K562 (cell line): ENCODE results near the gene TMEM245. TPM values are rescaled to one million over a fixed set of nuclear protein-coding genes. Genes with fewer than 3 reads are reported as not detected.
A peak's percentile ranks its signal among the peaks of the same experiment; 100 is the strongest.

Source experiments
- ATAC-seq: fragments of 200-7000 bp; cut with Tn5 transposase; 3 replicates; pipeline ENCODE4 v1.9.1; 2020; ENCODE audit warnings: moderate library complexity
- BruUV-seq: library from RNA; stranded (reverse); fragments of 400-500 nt; replicated peaks from 2 replicates; lab custom pipeline; 2021; lab: Mats Ljungman, UMichigan
- CTCF ChIA-PET: fragments of 300-600 bp; formaldehyde crosslinking; extraction: SDS; loops from one replicate; lab custom pipeline; 2021; ENCODE audit warnings: low intra/inter-chr PET ratio; lab: Yijun Ruan, JAX
- POLR2A ChIA-PET: fragments of 300-600, 350-650 bp; sonication (Branson Sonifier 250); formaldehyde crosslinking; extraction: SDS; loops from one replicate; lab custom pipeline; 2021; ENCODE audit warnings: antibody characterized with exemption, inconsistent platforms; lab: Yijun Ruan, JAX
- DNase-seq, 4 experiments: peaks; one replicate each; pipeline versions ENCODE4 v3.0.0 to v3.0.0-alpha.2; 2011 to 2018; ENCODE audit warnings: low spot score in 3 of 4, mixed read lengths in 3 of 4; ENCODE audit errors: extremely low read depth in 1 of 4
- FAIRE-seq: peaks from 2 replicates; lab custom pipeline; 2011; peaks lifted over from hg19 to GRCh38; lab: Jason Lieb, UNC
- H2AFZ ChIP-seq: 2 replicates; pipeline ENCODE4 v1.6.0; 2011; ENCODE audit warnings: low read depth, low read length, control low read depth, inconsistent platforms
- H3K27ac ChIP-seq: fragments of 200-600 bp; 3 replicates; pipeline ENCODE4 v1.8.0; 2011; ENCODE audit warnings: low read depth, mild to moderate bottlenecking, control low read depth, inconsistent platforms, low read length, moderate library complexity, mixed read lengths; ENCODE audit errors: extremely low read depth
- H3K27me3 ChIP-seq, 2 experiments: fragments of 300-600 bp in 1 of 2; 2 replicates in 1 of 2; 3 replicates in 1 of 2; pipeline versions ENCODE4 v1.6.0 to v1.8.0; 2011; ENCODE audit warnings: inconsistent platforms in 2 of 2, low read length in 2 of 2, mild to moderate bottlenecking in 1 of 2, mixed read lengths in 1 of 2, moderate library complexity in 1 of 2; ENCODE audit not compliant: control insufficient read depth in 2 of 2, insufficient read depth in 2 of 2
- H3K36me3 ChIP-seq: fragments of 300-600 bp; 3 replicates; pipeline ENCODE4 v1.8.0; 2011; ENCODE audit warnings: mild to moderate bottlenecking, low read length, inconsistent platforms; ENCODE audit not compliant: control insufficient read depth, insufficient read depth
- H3K4me1 ChIP-seq, 2 experiments: fragments of 200-600 bp in 1 of 2; replicated peaks in 1 of 2; 2 replicates in 1 of 2; 3 replicates in 1 of 2; pipeline versions ENCODE4 v1.5.1 to v1.8.0; 2011; ENCODE audit warnings: inconsistent platforms in 2 of 2, low read length in 2 of 2, mild to moderate bottlenecking in 1 of 2, mixed read lengths in 1 of 2, moderate library complexity in 1 of 2; ENCODE audit not compliant: control insufficient read depth in 2 of 2, insufficient read depth in 2 of 2
- H3K4me2 ChIP-seq: 2 replicates; pipeline ENCODE4 v1.6.1; 2011; ENCODE audit warnings: low read length, control low read depth, inconsistent platforms, mixed read lengths; ENCODE audit not compliant: insufficient read depth
- H3K4me3 ChIP-seq: fragments of 200-600 bp; sonication (generic), shearing (Covaris generic); 2 replicates; pipeline ENCODE4 v1.5.1; 2016; ENCODE audit warnings: control low read depth, inconsistent platforms
- H3K79me2 ChIP-seq: fragments of 200-600 bp; 3 replicates; pipeline ENCODE4 v1.8.0; 2011; ENCODE audit warnings: low read length, inconsistent platforms; ENCODE audit not compliant: control insufficient read depth, insufficient read depth
- H3K9ac ChIP-seq, 2 experiments: 2 replicates each; pipeline versions ENCODE4 v1.6.0 to v1.6.1; 2011; ENCODE audit warnings: low read depth in 2 of 2, low read length in 2 of 2, control low read depth in 1 of 2, inconsistent platforms in 1 of 2, mild to moderate bottlenecking in 1 of 2, mixed read lengths in 1 of 2; ENCODE audit not compliant: insufficient read depth in 1 of 2
- H3K9me1 ChIP-seq: one replicate; pipeline ENCODE4 v1.6.0; 2011; ENCODE audit warnings: inconsistent platforms, mild to moderate bottlenecking, low read length, moderate library complexity; ENCODE audit not compliant: control insufficient read depth, insufficient read depth
- H3K9me3 ChIP-seq: replicated peaks from 2 replicates; pipeline ENCODE4 v1.5.1; 2011; ENCODE audit warnings: low read depth, low read length, inconsistent platforms; ENCODE audit not compliant: control insufficient read depth, insufficient read depth
- H4K20me1 ChIP-seq: replicated peaks from 2 replicates; pipeline ENCODE4 v1.6.1; 2011; ENCODE audit warnings: low read length, inconsistent platforms, mixed read lengths; ENCODE audit not compliant: control insufficient read depth, insufficient read depth
- ATF3 ChIP-seq, 2 experiments: fragments of 450-650 bp in 1 of 2; sonication (generic) in 1 of 2; formaldehyde crosslinking in 1 of 2; IDR thresholded peaks in 1 of 2; conservative IDR thresholded peaks in 1 of 2; 2 replicates each; pipeline versions ENCODE4 v1.6.1 to v1.8.1; 2016 to 2023; ENCODE audit warnings: mild to moderate bottlenecking in 2 of 2, moderate library complexity in 2 of 2, inconsistent platforms in 1 of 2, missing genetic modification reagents in 1 of 2
- CBFA2T3 ChIP-seq: fragments of 450-650 bp; IDR thresholded peaks from 2 replicates; pipeline ENCODE4 v1.6.1; 2017
- CHCHD3 ChIP-seq: fragments of 250-450 bp; sonication (Bioruptor Pico); IDR thresholded peaks from 2 replicates; pipeline ENCODE4 v2.1.2; 2022; ENCODE audit warnings: mild to moderate bottlenecking
- CREM ChIP-seq: IDR thresholded peaks from 2 replicates; pipeline ENCODE4 v1.6.1; 2014; ENCODE audit warnings: antibody characterized with exemption, low read depth
- DPF2 ChIP-seq: fragments of 450-650 bp; IDR thresholded peaks from 2 replicates; pipeline ENCODE4 v1.6.1; 2016
- FOSL1 ChIP-seq: fragments of 200-800 bp; sonication (Bioruptor generic); conservative IDR thresholded peaks from 2 replicates; pipeline ENCODE4 v1.6.1; 2016; ENCODE audit warnings: missing genetic modification characterization, missing compliant biosample characterization
- JUND ChIP-seq, 2 experiments: IDR thresholded peaks; 2 replicates in 1 of 2; 3 replicates in 1 of 2; pipeline ENCODE4 v1.6.1; 2011; ENCODE audit warnings: borderline replicate concordance in 2 of 2, low read depth in 2 of 2, low read length in 2 of 2, improper control_type of control experiment in 1 of 2, missing biosample characterization in 1 of 2, missing genetic modification characterization in 1 of 2, missing genetic modification reagents in 1 of 2
- L3MBTL2 ChIP-seq: fragments of 450-650 bp; IDR thresholded peaks from 2 replicates; pipeline ENCODE4 v1.6.1; 2016; ENCODE audit warnings: mild to moderate bottlenecking, moderate library complexity
- MYBL2 ChIP-seq, 2 experiments: fragments of 450-650 bp in 1 of 2; sonication (generic) in 1 of 2; formaldehyde crosslinking in 1 of 2; IDR thresholded peaks; 2 replicates each; pipeline versions ENCODE4 v1.6.1 to v1.8.1; 2017 to 2022; ENCODE audit warnings: borderline replicate concordance in 1 of 2, inconsistent platforms in 1 of 2, low read depth in 1 of 2, mild to moderate bottlenecking in 1 of 2, missing genetic modification reagents in 1 of 2, moderate library complexity in 1 of 2
- SMAD4 ChIP-seq: fragments of 250-450 bp; sonication (Bioruptor Pico); conservative IDR thresholded peaks from 2 replicates; pipeline ENCODE4 v1.8.0; 2021; ENCODE audit warnings: inconsistent platforms, mild to moderate bottlenecking, moderate library complexity
- SMARCA4 ChIP-seq: fragments of 450-650 bp; IDR thresholded peaks from 2 replicates; pipeline ENCODE4 v1.6.1; 2016
- SMARCE1 ChIP-seq: fragments of 450-650 bp; IDR thresholded peaks from 2 replicates; pipeline ENCODE4 v1.7.1; 2016; ENCODE audit warnings: mild to moderate bottlenecking
- STAT5A ChIP-seq: IDR thresholded peaks from 2 replicates; pipeline ENCODE4 v1.6.1; 2012; ENCODE audit warnings: low read length, inconsistent platforms, borderline replicate concordance
- whole genome bisulfite sequencing: fragments of 100-300 bp; shearing (Covaris generic); methylation state at CpG from one replicate; pipeline ENCODE4 v1.1.6; 2016; ENCODE audit warnings: low coverage, mixed read lengths; ENCODE audit not compliant: insufficient coverage; ENCODE audit errors: missing lambda C conversion rate; 5-methylcytosine and 5-hydroxymethylcytosine counted together
- in situ Hi-C: fragments of 300-500 bp; cut with MboI; formaldehyde crosslinking; loops from 4 replicates; pipeline ENCODE4 v1.15.0; 2018; ENCODE audit warnings: inconsistent platforms, mixed read lengths
- intact Hi-C: fragments of 100-400 bp; cut with micrococcal nuclease; formaldehyde crosslinking; loops from 2 replicates; pipeline ENCODE4 v1.14.2; 2022
- polyA plus RNA-seq, 8 experiments: library from polyadenylated mRNA; depleted of rRNA in 4 of 8; stranded (reverse) in 5 of 8; unstranded in 3 of 8; fragments of >200 nt; fragmentation: Nextera tagmentation in 2 of 8; fragmentation: Illumina TruSeq in 1 of 8; extraction: Ambion mirVana in 2 of 8; extraction: Trizol in 1 of 8; gene quantifications; 2 replicates each; pipeline versions ENCODE4 v1.2.1 to v1.2.3, GENCODE V29; 2011 to 2014; ENCODE audit warnings: inconsistent platforms in 1 of 8, missing spikeins in 1 of 8
- total RNA-seq, 7 experiments: library from RNA; depleted of rRNA in 6 of 7; stranded (reverse); fragments of >200 nt in 6 of 7; fragmentation: Illumina TruSeq in 2 of 7; extraction: Trizol in 2 of 7; gene quantifications; 2 replicates each; pipeline versions ENCODE4 v1.2.1 to v1.2.3, GENCODE V29; 2011 to 2021; ENCODE audit warnings: low replicate concordance in 1 of 7
- TF ChIP-seq, protein P1 (sequence below): fragments of 150-350 bp; IDR thresholded peaks from 2 replicates; pipeline ENCODE4 v1.6.1; 2014; ENCODE audit warnings: low read depth, mild to moderate bottlenecking, low read length, borderline replicate concordance
- TF ChIP-seq, protein P2 (sequence below): fragments of 450-650 bp; IDR thresholded peaks from 2 replicates; pipeline ENCODE4 v1.6.1; 2016

Gene TMEM245
- total and polyA plus RNA-seq, 9 of the 15 experiments (the other 6 are each of a cell fraction or from before 2014, with no cell fraction given), result 8.5 to 43.2 (median 24.3) TPM

- POLR2A ChIA-PET, result interaction anchor here (0.9 to 5.6 kb wide), 4 partner anchors 9 to 13 kb away, joined by 3 to 48 read pairs (median 9); partner anchors contain the start of gene TMEM245
- H3K9ac ChIP-seq, result 0 out of 4 replicates have a peak overlapping the region, but pooled peaks of 1 of the 2 experiments have one; percentile 10
- TF ChIP-seq, protein P1, sequence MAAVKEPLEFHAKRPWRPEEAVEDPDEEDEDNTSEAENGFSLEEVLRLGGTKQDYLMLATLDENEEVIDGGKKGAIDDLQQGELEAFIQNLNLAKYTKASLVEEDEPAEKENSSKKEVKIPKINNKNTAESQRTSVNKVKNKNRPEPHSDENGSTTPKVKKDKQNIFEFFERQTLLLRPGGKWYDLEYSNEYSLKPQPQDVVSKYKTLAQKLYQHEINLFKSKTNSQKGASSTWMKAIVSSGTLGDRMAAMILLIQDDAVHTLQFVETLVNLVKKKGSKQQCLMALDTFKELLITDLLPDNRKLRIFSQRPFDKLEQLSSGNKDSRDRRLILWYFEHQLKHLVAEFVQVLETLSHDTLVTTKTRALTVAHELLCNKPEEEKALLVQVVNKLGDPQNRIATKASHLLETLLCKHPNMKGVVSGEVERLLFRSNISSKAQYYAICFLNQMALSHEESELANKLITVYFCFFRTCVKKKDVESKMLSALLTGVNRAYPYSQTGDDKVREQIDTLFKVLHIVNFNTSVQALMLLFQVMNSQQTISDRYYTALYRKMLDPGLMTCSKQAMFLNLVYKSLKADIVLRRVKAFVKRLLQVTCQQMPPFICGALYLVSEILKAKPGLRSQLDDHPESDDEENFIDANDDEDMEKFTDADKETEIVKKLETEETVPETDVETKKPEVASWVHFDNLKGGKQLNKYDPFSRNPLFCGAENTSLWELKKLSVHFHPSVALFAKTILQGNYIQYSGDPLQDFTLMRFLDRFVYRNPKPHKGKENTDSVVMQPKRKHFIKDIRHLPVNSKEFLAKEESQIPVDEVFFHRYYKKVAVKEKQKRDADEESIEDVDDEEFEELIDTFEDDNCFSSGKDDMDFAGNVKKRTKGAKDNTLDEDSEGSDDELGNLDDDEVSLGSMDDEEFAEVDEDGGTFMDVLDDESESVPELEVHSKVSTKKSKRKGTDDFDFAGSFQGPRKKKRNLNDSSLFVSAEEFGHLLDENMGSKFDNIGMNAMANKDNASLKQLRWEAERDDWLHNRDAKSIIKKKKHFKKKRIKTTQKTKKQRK, result no peak
- peak; percentile 23; the same call in 1 of the 2 replicates for TF ChIP-seq SMARCE1
- 0 out of 2 replicates have a peak, but pooled peaks have one; percentile 5 for TF ChIP-seq SMAD4 (CRISPR knock-in tag)
- peak; percentile 42; the same call in 1 of the 2 replicates for TF ChIP-seq DPF2
- TF ChIP-seq, protein P2, sequence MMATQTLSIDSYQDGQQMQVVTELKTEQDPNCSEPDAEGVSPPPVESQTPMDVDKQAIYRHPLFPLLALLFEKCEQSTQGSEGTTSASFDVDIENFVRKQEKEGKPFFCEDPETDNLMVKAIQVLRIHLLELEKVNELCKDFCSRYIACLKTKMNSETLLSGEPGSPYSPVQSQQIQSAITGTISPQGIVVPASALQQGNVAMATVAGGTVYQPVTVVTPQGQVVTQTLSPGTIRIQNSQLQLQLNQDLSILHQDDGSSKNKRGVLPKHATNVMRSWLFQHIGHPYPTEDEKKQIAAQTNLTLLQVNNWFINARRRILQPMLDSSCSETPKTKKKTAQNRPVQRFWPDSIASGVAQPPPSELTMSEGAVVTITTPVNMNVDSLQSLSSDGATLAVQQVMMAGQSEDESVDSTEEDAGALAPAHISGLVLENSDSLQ, result 0 out of 2 replicates have a peak, but pooled peaks have one; percentile 31
- TF ChIP-seq JUND (IDR thresholded peaks at IDR 0.05; ENCODE audit: borderline replicate concordance, low read depth, low read length), result peak; percentile 37; the same call in 1 of the 2 replicates
- no peak for TF ChIP-seq JUND (tag; IDR thresholded peaks at IDR 0.05; ENCODE audit: borderline replicate concordance, low read depth, low read length)
- TF ChIP-seq CREM, result peak; percentile 40
- 0 out of 2 replicates have a peak, but pooled peaks have one; percentile 25 for TF ChIP-seq SMARCA4
- TF ChIP-seq CHCHD3, result no peak
- TF ChIP-seq FOSL1, result peak; percentile 85
- 0 out of 2 replicates have a peak, but pooled peaks have one; percentile 15 for TF ChIP-seq STAT5A
- no peak for TF ChIP-seq L3MBTL2
- peak; percentile 76 for TF ChIP-seq ATF3 (IDR thresholded peaks at IDR 0.05)
- TF ChIP-seq ATF3 (CRISPR knock-in tag; conservative IDR thresholded peaks at IDR 0.05), result no peak
- TF ChIP-seq CBFA2T3, result peak; percentile 31; the same call in 1 of the 2 replicates
- TF ChIP-seq MYBL2 (IDR thresholded peaks at IDR 0.05; ENCODE audit: low read depth), result peak; percentile 34; the same call in 1 of the 2 replicates
- TF ChIP-seq MYBL2 (CRISPR knock-in tag; IDR thresholded peaks at IDR 0.05; ENCODE audit: borderline replicate concordance), result no peak
Observed at GRCh38 chr9:109110329-109111021, 9.3 kb downstream of the TMEM245 start.

More at GRCh38 chr9:109110329-109111021, 9.3 kb downstream of the TMEM245 start:
- Histone ChIP-seq H3K27me3 (no peaks in the 10 kb centered on the region), H3K9me3 (no peaks in the 10 kb centered on the region), H3K9me1 (no peaks in the 10 kb centered on the region), H3K27ac (peak overlapping the region; percentile 20; the same call in 1 of the 3 replicates), H3K4me3 (no peak overlapping the region), H4K20me1 (peaks cover 14% of the 10 kb centered on the region; the same call in 1 of the 2 replicates), H3K79me2 (peaks cover 97% of the 10 kb centered on the region), H2AFZ (no peak overlapping the region), H3K36me3 (peaks cover 13% of the 10 kb centered on the region), H3K4me2 (no peak overlapping the region), H3K4me1 (peaks cover 19 to 43% of the 10 kb centered on the region in 2 experiments)
- intact Hi-C loops (no loop called here), in situ Hi-C loops (no loop called here)
- BruUV-seq, result no TSS peak
- 27% methylated on average over 5 of the region's 5 CpGs for WGBS
- ATAC-seq, result no peak
- FAIRE-seq, result peak; percentile 67
- no peak for DNase-seq
- CTCF ChIA-PET, result interaction anchor here (0.6 kb wide), 1 partner anchor 15 kb away, joined by 3 read pairs; no protein-coding TSS in a partner anchor
